H54 (cell line): ENCODE measurements around the gene C20orf144.
"Not testable (repeated sequence)": the region's sequence is repeated elsewhere in the genome, so short reads cannot be mapped to it uniquely, and the experiment has no call there.

Experiments used
- DNase-seq: peaks from one replicate; pipeline ENCODE4 v3.0.0; 2011; ENCODE audit warnings: low spot score, mixed read lengths; ENCODE audit not compliant: insufficient read length
- FAIRE-seq: peaks from 3 replicates; lab custom pipeline; 2011; peaks lifted over from hg19 to GRCh38; lab: Jason Lieb, UNC
- POLR2A ChIP-seq: IDR thresholded peaks from 2 replicates; pipeline ENCODE4 v1.6.1; 2011; ENCODE audit warnings: low read depth, mild to moderate bottlenecking, low read length

Gene C20orf144

DNA sequence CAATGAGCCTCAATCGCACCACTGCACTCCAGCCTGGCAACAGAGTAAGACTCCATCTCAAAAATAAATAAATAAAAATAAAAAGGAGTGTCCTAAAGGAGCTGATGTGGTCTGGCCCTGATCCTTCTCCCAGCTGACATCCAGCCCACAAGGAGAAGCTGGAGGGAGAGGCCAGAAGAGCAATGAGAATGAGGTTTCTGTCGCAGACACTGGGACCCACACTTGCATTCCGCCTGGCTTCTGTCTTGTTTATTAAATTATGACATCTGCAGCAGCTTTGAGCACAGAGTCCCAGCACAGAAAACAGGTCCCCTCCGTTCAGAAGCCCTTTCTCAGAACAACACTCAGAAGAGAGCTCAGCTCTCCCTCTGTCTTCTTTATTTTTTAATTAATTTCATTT is 34.3 kb downstream of the C20orf144 start:
- no peak for FAIRE-seq
- TF ChIP-seq POLR2A, result no peak
- no peak for DNase-seq

- no peak for TF ChIP-seq POLR2A
- FAIRE-seq (no peak), DNase-seq (no peak)
Measured at GRCh38 chr20:33697129-33697528, 35.0 kb downstream of the C20orf144 start.

- not testable (repeated sequence) for FAIRE-seq, DNase-seq
Measured at GRCh38 chr20:33698966-33699365, 36.8 kb downstream of the C20orf144 start.

DNA sequence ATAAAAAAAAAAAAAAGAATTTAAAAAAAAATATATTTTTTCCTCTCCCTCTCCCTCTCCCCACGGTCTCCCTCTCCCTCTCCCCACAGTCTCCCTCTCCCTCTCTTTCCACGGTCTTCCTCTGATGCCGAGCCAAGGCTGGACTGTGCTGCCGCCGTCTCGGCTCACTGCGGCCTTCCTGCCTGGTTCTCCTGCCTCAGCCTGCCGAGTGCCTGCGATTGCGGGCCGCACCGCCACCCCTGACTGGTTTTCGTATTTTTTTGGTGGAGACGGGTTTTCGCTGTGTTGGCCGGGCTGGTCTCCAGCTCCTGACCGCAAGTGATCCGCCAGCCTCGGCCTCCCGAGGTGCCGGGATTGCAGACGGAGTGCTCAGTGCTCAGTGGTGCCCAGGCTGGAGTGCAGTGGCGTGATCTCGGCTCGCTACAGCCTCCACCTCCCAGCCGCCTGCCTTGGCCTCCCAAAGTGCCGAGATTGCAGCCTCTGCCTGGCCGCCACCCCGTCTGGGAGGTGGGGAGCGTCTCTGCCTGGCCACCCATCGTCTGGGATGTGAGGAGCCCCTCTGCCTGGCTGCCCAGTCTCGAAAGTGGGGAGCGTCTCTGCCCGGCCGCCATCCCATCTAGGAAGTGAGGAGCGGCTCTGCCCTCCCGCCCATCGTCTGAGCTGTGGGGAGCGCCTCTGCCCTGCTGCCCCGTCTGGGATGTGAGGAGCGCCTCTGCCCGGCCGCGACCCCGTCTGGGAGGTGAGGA is 38.7 kb downstream of the C20orf144 start:
- FAIRE-seq, DNase-seq: not testable (repeated sequence)

DNA sequence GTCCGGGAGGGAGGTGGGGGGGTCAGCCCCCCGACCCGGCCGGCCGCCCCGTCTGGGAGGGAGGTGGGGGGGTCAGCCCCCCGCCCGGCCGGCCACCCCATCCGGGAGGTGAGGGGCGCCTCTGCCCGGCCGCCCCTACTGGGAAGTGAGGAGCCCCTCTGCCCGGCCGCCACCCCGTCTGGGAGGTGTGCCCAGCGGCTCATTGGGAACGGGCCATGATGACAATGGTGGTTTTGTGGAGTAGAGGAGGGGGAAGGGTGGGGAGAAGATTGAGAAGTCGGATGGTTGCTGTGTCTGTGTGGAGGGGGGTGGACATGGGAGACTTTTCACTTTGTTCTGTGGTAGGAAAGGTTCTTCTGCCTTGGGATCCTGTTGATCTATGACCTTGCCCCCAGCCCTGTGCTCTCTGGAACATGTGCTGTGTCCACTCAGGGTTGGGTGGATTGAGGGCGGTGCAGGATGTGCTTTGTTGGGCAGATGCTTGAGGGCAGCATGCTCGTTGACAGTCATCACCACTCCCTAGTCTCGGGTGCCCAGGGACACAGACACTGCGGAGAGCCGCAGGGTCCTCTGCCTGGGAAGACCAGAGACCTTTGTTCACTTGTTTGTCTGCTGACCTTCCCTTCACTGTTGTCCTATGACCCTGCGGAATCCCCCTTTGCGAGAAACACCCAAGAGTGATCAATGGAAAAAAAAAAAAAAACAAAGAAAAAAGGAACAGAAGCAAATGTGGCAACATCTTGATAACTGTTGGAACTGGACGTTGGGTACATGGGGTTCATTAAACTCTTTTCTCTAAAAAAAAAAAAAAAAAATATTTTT is 39.7 kb downstream of the C20orf144 start:
- no peak for FAIRE-seq
- no peak for TF ChIP-seq POLR2A
- DNase-seq, result no peak

- DNase-seq (no peak), FAIRE-seq (no peak)
- TF ChIP-seq POLR2A, result no peak
Measured at GRCh38 chr20:33702861-33703260, 40.7 kb downstream of the C20orf144 start.

DNA sequence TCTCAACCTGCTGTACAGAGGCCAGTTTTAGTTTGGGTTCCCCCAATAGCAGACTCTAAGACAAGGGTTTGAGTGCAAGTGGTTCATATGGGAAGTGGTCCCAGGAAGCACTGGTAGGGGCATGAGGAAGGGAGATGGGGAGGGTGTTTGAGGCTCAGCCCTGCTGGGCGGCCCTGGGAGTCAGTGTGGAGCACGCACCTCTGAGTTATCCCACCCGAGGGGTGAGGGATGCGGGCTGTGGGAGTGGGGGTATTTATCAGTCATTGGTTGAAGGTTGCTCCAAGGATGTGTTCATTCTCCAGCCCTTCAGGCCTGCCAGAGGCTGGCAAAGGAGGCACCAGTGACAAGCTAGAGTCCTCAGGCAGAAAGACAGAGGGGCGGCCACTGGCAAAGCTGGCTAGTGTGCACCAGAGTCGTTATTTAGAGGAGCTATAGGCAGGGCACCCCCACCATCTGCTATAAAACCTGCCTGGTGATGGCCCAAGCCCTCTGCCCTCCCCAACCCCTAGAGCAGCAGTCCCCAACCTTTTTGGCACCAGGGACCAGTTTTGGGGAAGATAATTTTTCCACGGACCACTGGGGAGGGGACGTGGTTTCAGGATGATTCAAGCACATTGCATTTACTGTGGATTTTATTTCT is 41.5 kb downstream of the C20orf144 start:
- no peak for TF ChIP-seq POLR2A
- no peak for DNase-seq
- no peak for FAIRE-seq

DNA sequence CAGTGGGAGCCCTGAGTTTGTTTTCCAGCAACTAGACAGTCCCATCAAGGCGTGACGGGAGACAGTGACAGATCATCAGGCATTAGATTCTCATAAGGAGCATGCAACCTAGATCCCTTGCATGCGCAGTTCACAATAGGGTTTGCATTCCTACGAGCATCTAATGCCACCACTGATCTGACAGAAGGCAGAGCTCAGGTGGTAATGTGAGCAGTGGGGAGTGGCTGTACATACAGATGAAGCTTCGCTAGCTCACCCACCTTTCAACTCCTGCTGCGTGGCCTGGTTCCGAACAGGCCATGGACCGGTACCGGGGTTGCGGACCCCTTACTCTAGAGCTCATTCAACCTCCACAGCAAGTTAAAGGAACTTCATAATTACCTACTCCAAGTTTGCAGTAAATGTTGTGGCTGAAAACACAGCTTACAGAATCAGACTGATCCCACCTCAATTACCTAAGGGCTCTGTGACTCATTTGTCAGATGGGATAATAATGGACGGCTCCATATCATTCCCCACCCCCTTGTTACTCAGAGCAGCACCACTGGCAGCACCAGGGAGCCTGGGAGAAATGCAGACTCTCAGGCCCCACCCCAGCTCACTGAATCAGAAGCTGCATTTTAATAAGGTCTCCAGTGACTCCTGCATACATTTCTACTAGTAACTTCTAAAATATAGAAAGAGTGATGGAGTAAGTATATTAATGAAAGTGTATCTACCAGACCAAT is 42.2 kb downstream of the C20orf144 start:
- DNase-seq (no peak), FAIRE-seq (no peak)
- no peak for TF ChIP-seq POLR2A

DNA sequence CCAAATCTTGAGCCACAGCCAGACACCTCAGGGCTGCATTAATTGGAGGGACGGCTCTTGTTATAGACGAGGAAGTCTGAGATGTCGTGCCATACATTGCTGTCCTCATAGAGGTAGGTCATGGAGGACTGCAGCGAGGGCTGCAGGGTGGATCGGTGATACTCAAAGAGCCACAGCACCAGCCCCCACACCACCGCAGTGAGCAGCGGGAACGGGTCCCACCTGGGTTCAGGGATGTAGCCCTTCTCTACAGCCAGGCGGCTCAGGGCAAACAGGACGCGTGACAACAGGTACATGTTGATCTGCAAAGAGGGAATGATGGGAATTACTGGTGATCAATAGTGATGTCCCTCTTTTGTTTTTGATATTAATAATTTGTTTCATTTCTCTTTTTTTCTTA is 45.5 kb downstream of the C20orf144 start:
- no peak for TF ChIP-seq POLR2A
- FAIRE-seq, result no peak

DNA sequence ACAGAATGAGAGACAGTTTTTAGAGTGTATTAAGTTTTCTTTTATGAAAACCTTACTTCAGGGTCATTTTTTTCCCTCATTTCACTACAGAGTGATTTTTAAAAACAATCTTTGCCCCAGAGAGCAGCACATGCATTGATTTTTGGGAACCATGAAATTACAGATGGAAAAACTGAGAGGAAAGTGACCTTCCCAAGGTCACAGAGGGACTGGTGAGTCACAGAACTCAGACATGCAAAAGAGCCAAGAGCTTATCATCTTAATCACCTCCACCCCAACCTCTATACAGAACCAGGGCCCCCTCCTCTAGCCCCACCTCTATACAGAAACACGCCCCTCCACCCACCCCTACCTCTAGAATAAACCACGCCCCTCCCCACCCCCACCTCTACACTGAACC is 47.3 kb downstream of the C20orf144 start:
- FAIRE-seq (no peak), DNase-seq (no peak)
- TF ChIP-seq POLR2A, result no peak

More for the DNA sequence above, 45.5 kb downstream of the C20orf144 start:
- no peak for DNase-seq

GRCh38 chr20:33709905-33710541 is 47.9 kb downstream of the C20orf144 start:
- DNase-seq (no peak), FAIRE-seq (no peak)
- TF ChIP-seq POLR2A, result no peak

DNA sequence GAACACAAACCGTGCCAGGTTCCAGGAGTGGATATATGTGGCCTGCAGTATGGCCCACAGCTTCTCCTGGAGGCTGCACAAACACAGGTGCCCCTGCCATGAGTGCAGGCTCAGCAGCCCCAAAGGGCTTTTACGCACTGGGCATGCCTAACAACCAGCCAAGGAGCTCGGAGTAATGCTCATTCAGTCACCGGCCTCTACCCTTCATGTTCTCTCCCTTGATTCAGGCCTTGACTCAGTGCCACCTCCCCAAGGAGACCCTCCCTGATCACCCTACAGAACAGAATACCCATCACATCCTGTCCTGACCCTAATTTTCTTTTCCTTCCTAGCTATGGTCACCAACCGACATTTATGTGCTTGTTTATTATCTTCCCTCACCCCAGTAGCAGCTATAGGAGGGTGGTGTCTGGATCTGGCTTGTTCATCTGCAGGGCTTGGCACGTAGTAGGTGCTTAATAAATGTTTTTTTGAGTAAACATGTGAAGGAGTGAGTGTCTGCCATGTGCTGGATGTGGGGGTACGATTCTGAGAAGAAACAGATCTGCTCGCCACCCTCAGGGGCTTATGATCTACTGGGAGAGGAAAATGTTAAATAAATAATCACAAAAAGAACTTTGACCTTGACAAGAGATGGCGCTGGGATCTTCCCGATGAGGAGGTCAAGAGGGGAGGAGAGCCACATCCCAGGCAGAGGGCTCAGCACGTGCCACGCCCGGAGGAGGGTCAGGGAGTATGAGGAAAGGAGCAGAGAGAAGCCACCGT is 48.7 kb downstream of the C20orf144 start:
- FAIRE-seq (no peak), DNase-seq (no peak)
- no peak for TF ChIP-seq POLR2A

DNA sequence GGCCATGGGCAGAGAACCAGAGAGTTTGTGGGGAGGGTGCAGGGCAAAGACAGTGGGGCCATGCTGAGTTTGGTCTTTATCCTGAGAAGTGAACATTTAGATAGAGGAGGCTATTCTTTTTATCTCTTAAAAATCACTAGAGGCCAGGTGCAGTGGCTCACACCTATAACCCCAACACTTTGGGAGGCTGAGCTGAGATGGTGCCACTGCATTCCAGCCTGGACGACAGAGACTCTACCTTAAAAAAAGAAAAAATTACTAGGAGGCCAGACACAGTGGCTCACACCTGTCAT is 49.3 kb downstream of the C20orf144 start:
- DNase-seq (no peak), FAIRE-seq (no peak)
- TF ChIP-seq POLR2A, result no peak
